NCI-H2196 (cell line): Measurements from ENCODE around the gene BAIAP2L1.
A peak's percentile ranks its signal among the peaks of the same experiment; 100 is the strongest.
"Not testable (repeated sequence)": the region's sequence is repeated elsewhere in the genome, so short reads cannot be mapped to it uniquely, and the experiment has no call there.

ENCODE experiments used
- DNase-seq: peaks from one replicate; lab custom pipeline; 2025; ENCODE audit not compliant: unreplicated experiment; lab: John Stamatoyannopoulos, UW

The BAIAP2L1 gene, protein sequence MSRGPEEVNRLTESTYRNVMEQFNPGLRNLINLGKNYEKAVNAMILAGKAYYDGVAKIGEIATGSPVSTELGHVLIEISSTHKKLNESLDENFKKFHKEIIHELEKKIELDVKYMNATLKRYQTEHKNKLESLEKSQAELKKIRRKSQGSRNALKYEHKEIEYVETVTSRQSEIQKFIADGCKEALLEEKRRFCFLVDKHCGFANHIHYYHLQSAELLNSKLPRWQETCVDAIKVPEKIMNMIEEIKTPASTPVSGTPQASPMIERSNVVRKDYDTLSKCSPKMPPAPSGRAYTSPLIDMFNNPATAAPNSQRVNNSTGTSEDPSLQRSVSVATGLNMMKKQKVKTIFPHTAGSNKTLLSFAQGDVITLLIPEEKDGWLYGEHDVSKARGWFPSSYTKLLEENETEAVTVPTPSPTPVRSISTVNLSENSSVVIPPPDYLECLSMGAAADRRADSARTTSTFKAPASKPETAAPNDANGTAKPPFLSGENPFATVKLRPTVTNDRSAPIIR

DNA sequence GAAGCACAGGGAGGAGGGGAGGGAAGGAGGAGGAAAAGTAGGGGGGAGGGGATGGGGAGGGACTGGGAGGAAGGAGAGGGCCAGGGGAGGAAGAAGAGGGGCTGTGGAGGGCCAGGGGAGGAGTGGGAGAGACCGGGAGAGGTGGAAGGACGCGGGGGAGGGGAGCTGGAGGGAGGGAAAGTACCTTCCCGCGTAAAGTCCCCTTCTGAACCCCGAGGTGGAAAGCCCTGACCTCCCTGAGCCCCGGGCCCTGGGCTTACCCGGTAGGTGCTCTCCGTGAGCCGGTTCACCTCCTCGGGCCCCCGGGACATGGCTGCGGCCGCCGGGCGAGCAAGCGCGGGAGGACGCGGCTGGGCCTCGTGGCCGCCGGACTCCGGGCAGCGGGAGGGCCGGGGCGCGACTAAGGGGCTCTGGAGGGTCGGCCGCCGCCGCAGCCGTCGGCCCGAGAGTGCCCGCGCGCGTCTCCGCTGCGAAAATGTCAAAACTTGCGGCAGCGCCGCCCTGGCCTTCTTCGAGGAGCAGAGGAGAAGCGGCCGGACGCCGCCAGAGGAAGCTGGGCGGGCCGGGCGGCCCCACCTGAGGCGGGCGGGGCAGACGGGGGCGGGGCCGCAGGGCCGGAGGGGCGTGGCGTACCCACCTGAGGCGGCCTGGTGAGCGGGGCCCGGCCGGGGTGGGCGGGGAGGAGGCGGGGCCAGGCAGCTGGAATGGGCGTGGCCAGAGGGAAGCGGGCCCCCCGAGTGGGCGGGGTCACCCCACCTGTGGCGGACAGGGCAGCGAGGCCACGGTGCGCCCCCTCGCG, at the start of gene BAIAP2L1:
Gene BAIAP2L1, minus strand, starts transcription at position 549 of the 799 bp plus-strand sequence. Its CDS starts 238 bp downstream, at position 311.
- peak; percentile 95 for DNase-seq

DNA sequence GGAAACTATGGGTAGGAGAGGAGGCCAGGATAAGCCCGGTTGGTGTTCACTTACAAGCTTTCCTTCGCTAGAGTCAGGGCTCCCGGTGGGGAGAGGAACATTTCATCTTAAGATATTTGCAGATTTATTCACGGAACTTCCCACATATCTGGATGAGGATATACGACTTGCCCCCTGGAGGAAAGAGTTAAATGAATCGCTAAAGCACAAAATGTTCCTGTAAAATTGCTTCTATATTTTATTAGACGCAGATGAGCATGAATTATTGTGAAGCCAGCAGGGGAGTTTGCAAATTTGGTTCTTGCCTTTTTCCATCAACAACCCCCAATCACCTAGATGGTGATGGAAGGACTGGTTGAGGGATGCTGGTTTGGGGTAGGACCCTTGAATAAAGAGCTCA, 47.9 kb upstream of the BAIAP2L1 start:
- DNase-seq, result no peak

DNA sequence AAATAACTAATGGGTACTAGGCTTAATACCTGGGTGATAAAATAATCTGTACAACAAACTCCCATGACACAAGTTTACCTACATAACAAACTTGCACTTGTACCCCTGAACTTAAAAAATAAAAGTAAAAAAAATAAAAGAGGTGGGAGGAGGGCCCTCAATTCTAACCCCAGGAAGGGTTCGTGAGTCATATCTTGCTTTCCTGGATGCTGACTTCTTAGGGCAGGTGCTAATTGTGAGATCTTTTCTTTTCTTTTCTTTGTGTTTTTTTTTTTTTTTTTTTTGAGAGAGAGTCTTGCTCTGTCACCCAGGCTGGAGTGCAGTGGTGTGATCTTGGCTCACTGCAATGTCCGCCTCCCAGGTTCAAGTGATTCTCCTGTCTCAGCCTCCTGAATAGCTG, 40.1 kb upstream of the BAIAP2L1 start:
- not testable (repeated sequence) for DNase-seq

DNA sequence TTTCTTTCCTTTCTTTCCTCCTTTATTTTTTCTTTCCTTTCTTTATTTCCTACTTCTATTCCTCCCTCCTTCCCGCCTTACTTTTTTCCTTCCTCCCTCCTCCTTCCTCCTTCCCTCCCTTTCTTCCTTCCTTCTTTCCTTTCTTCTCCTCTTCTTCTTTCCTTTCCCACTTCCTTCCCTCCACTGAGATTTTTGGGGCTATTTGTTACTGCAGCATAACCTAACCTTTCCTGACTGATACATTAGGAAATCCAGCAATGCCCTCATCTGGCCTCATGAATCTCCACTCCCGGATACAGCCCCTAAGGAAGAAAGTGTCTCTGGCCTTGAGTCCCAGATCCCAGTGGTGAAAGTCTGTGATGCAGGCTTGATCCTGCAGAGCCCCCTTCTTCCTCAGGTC, 38.6 kb upstream of the BAIAP2L1 start:
- DNase-seq, result no peak

DNA sequence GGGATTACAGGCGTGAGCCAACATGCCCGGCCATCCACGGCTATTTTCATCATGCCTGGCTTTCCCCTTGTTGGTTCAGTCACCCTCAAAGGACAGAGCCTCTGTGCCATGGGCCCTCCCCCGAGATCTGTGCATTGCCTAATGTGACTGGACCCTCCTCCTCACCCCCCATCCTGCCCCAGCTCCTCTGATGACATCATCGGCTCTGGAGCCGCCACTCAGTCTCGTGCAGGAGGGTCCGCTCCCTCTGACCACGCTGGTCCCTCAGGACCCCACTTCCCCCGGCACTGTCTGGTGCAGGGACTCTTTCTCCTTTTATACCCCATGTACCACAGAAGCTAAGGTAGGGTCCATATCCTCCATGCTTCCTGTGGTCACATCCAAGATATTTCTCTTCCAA, 33.2 kb upstream of the BAIAP2L1 start:
- DNase-seq, result no peak

DNA sequence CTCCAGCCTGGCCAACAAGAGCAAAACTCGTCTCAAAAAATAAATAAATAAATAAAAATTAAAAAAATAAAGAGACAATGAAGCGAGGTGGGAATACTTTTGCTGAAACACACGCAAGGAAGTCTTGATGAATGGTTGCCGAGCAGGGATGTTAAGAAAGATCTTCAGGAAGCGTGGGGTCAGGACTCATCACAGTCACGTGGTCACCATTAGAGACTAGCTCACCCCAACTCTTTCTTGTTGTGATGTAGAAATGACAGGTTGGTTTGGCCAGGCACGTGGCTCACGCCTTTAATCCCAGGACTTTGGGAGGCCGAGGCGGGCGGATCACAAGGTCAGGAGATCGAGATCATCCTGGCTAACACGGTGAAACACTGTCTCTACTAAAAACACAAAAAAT, 28.9 kb upstream of the BAIAP2L1 start:
- DNase-seq, result no peak

DNA sequence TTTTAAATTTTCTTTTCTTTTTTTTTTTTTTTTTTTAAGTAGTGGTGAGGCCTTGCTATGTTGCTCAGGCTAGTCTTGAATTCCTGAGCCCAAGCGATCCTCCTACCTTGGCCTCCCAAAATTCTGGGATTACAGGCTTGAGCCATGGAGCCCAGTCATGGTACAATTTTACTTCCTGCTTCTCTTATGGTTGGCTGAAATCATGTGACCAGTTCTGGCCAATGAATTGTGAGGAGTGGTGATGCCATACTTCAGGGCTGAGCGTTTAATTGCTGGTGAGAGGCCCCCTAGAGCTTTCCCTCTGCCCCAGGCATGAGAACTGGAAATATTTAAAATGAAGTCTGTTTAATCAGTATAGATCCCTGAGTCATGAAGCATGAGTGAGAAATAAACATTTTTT, 22.2 kb upstream of the BAIAP2L1 start:
- no peak for DNase-seq

DNA sequence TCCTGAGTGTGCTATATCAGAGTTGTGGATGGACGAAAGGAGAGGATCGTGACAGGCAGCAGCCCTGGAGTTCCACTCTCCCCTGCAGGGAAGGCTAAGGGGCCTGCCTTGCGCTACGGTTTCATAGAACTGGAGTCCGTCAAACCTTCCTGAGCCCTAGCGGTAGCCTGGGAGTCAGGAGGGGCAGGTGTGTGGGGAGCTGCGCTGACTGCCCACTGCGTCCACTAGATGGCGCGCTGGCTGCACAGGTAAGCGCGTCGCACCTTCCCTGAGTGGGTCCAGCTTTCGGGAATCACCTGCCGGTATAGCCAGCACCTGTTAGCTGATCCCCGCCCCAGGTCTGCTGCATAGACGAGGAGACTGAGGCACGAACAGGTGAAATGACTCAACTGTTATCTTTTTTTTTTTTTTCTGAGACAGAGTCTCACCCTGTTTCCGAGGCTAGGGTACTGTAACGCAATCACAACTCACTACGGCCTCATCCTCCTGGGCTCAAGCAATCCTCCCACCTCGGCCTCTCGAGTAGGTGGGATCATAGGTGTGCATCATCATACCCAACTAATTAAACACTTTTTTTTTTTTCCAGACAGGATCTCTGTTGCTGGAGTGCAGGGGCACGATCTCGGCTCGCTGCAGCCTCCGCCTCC, 20.2 kb upstream of the BAIAP2L1 start:
- DNase-seq, result peak; percentile 92

DNA sequence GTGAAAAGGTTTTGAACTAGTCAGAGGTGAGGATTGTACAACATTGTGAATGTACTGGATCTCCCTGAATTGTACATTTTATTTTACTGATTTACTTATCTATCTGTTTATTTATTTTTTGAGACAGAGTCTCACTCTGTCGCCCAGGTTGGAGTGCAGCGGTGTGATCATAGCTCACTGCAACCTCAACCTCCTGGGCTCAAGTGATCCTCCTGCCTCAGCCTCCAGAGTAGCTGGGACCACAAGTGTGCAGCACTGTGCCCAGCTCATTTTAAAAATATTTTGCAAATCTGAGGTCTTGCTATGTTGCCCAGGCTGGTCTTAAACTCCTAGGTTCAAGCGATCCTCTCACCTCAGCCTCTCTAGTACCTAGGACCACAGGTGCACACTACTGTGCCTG, 19.1 kb upstream of the BAIAP2L1 start:
- DNase-seq, result not testable (repeated sequence)

DNA sequence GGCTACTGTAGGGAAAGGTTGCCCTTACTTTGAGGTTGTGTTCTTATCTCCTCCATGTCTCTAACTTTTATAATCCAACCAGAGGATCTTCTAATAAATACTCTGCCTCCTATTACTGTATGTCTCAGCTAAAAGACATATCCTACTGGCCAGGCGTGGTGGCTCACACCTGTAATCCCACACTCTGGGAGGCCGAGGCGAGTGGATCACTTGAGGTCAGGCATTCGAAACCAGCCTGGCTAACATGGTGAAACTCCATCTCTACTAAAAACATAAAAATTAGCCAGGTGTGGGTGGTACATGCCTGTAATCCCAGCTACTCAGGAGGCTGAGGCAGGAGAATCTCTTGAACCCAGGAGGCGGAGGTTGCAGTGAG, 18.4 kb upstream of the BAIAP2L1 start:
- DNase-seq, result not testable (repeated sequence)

DNA sequence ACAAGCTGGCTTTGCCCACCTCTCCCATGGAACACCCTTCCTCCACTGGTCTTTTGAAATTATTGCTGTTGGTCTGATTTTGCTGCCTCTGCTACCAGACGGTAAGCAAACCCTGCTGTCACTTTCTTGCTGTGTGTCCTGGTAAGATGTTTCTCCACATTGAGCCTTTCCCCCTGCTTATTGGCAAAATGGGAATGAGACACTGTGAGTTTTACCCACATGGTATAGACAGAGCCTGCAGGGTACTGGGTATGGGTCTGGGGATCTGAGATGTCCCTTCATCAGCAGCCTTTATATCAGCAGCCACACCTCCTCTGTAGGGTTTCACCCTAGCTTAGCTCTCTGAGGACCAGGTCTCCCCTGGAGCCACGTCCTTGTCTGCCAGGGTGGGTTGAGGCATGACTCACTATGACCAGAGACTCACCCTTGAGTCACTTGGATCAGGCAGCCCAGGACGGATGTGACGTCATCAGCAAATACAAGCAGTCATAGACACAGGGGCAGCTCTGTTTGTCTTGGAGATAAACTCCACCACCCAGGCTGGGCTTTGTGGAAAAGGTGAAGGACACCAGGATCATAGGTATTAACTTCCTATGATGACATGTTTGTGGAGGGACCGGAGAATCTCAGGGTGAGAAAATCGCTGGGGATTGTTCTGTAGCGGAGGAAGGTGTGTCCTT, 17.9 kb upstream of the BAIAP2L1 start:
- DNase-seq, result peak; percentile 27

DNA sequence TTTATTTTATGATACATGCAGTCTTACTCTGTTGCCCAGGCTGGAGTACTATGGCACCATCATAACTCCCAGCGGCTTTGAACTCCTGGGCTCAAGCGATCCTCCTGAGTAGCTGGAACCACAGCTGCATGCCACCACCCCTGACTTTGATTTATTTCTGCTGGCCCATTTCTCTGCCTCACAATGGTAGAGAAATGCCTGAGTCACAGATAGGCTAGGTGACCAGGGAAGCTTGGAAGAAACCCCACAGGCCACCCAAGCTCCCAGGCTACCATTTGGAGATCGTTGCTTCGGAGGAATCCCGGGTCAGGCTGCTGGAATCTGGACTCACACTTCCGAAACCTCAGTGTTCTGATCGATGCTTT, 17.4 kb upstream of the BAIAP2L1 start:
- no peak for DNase-seq

DNA sequence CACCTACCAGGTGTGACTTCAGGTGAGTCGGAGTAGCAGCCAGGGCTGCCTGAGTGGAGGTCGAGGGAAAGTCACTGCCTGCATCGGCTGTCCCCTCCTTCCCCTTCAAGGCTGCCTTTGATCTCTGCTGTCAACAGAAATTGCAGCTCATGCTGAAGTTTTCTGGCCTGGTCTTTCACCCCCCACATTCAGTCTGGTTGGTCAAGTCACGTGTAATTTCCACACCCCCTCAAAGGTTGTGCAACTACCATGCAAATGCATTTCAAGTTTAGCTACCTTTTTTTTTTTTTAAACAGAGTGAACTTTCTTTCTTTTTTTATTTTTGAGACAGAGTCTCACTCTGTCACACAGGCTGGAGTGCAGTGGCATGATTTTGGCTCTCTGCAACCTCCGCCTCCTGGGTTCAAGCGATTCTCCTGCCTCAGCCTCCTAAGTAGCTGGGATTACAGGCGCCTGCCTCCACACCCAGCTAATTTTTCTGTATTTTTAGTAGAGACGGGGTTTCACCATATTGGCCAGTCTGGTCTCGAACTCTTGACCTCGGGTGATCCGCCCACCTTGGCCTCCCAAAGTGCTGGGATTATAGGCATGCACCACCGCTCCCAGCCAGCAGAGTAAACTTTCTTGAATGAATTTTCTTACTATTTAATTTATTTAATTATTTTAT, 16.8 kb upstream of the BAIAP2L1 start:
- not testable (repeated sequence) for DNase-seq

DNA sequence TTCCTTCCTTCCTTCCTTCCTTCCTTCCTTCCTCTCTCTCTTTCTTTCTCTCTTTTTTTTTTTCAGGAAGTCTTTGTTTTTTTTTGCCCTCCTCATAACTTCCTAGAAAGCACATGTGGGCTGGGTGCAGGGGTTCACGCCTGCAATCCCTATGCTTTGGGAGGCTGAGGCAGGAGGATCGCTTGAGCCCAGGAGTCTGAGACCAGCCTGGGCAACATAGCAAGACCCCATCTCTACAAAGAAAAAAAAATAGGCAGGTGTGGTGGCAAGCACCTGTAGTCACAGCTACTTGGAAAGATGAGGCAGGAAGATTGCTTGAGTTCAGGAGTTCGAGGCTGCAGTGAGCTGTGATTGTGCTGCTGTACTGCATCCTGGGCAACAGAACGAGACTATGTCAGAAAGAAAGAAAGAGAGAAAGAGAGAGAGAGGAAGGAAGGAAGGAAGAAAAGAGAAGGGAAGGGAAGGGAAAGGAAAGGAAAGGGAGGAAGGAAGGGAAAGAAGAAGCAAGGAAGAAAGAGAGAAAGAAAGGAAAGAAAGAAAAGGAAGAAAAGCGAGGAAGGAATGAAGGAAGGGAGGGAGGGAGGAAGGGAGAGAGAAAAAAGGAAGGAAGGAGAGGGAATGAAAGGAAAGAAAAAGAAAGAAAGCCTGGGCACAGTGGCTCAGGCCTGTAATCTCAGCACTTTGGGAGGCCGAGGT, 13.5 kb upstream of the BAIAP2L1 start:
- DNase-seq, result no peak

DNA sequence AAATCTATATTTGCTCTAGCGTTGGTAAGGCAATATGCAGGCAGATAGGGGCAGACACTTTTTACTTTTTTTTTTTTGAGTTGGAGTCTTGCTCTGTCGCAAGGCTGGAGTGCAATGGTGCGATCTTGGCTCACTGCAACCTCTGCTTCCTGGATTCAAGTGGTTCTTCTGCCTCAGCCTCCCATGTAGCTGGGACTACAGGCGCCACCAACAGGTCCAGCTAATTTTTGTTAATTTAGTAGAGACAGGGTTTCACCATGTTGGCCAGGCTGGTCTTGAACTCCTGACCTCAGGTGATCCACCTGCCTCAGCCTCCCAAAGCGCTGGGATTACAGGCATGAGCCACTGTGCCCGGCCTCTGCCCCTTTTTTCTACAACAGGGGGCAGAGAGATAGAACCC, 12.8 kb upstream of the BAIAP2L1 start:
- DNase-seq, result not testable (repeated sequence)

DNA sequence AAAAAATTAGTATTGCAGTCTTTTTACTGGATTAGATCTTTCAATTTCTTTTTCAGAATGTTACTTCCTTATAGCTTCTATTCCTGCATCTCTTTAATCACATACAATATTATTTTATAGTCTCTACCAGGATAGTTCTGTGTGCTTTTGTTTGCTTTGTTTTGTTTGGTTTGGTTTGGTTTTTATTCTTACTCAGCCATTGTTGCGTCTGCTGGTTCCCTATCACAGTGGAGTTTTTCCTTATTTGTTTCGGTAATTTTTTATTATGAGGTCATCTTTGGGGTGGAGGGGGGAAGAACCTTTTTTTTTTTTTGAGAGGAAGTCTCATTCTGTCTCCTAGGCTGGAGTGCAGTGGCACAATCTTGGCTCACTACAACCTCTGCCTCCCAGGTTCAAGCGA, 9.0 kb upstream of the BAIAP2L1 start:
- DNase-seq, result no peak

DNA sequence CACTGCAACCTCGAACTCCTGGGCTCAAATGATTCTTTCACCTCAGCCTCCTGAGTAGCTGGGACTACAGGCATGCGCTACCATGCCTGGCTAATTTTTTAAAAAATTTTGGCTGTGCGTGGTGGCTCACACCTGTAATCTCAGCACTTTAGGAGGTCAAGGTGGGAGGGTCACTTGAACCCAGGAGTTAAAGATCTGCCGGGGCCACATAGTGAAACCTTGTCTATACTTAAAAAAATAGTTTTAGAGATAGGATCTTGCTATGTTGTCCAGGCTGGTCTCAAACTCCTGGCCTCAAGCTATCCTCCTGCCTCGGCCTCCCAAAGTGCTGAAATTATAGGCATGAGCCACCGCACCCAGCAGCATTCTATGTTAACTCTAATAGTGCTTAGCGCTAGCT, 7.3 kb upstream of the BAIAP2L1 start:
- not testable (repeated sequence) for DNase-seq

DNA sequence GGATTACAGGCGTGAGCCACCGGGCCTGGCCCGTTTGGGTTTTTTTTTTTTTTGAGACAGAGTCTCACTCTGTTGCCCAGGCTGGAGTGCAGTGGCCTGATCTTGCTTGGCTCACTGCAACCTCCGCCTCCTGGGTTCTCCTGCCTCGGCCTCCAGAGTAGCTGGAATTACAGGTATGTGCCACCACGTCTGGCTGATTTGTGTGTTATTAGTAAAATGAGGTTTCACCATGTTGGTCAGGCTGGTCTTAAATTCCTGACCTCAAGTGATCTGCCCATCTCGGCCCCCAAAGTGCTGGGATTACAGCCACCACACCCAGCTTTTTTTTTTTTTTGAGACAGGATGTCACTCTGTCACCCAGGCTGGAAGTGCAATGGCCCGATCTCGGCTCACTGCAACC, 5.9 kb upstream of the BAIAP2L1 start:
- no peak for DNase-seq

DNA sequence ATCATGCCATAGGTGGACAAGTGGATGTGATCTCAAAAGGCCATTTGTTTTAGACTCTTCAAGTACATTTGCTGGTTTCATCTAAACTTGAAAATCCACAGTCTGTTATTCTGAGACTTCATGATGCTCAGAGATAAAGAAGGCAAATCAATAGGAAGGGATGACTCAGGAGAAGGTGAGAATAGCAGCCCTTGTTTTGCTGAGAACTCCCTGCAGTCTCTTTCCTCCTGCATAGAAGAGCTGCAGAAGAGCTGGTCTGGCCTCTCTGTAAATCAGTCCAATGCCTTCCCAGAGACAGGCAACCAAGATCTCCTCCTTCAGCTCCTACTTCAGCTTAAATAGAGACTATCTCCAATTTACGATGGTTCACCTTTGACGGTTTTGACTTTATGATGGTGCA, 4.0 kb upstream of the BAIAP2L1 start:
- DNase-seq, result no peak
